Measurements from ENCODE around the gene RIC1.

GRCh38 chr9:5621327-5621726, 7.6 kb upstream of the RIC1 start:
- no peak for TF ChIP-seq POLR2A (IDR thresholded peaks at IDR 0.05)
- no peak for TF ChIP-seq CTCF (IDR thresholded peaks at IDR 0.05)
- no peak for TF ChIP-seq POLR2AphosphoS5 (IDR thresholded peaks at IDR 0.05)

Data from breast epithelium (tissue), 3 donors.